HS-27A (cell line): ENCODE data around the gene AUTS2.
"Not testable (repeated sequence)": the region's sequence is repeated elsewhere in the genome, so short reads cannot be mapped to it uniquely, and the experiment has no call there.

Experiments used
- DNase-seq: peaks from one replicate; pipeline ENCODE4 v3.0.0-alpha.2; 2012; ENCODE audit warnings: low read depth, missing footprints

The AUTS2 gene

DNA sequence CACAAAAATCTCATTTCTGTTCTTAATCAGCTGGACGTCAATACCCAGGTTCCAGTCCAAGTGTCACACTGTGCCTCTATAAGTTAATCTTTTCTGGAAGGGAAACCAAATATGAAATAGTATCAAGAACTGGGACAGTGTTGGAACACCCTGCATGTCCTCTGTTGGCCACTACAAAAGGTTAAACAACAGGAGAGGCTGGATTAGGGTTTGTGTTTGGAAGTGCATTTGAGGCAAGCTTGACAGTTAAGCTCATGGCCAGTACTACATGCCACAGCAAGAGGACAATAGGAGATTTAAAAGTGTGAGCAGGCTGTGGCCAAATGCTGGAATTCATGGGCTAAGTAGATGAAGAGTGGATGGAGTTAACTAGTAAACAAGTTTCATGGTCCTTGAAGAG, 751.5 kb downstream of the AUTS2 start:
- DNase-seq, result no peak

DNA sequence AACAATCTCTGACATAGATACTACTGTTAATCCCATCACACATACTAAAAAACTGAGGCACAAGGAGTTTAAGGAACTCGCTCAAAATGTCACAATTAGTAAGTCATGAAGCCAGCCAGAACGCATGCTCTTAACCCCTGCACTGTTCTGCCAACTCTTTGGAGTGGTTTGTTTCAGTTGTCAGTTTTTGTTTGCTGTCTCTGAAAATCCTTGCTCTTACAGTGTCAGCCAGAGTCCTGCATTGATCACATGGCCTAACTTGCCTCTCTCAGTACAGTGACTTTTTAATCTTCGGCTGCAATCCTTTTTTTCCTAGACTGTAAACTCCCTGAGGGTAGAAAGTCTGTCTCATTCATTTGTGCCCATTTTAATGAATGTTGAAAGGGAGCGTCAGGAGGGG, 753.8 kb downstream of the AUTS2 start:
- DNase-seq, result no peak

DNA sequence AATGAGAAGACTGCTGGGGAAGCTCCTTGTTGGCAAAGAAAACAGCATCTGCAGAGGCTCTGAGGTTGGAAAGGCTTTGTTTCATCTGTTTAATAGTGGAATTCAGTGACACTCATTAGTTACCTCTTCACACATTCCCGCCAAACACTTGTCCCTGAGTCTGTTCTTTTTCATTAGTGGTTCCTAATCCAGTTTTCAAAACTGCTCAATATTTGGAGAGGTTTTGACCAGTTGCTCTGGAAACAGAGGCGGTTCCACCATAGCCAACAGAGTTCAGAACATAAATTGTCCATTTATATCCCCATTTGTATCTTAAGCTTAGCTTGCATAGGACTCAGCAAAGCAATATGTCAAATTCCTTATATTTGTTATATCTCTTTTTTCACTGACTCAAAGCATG, 754.6 kb downstream of the AUTS2 start:
- DNase-seq, result no peak

DNA sequence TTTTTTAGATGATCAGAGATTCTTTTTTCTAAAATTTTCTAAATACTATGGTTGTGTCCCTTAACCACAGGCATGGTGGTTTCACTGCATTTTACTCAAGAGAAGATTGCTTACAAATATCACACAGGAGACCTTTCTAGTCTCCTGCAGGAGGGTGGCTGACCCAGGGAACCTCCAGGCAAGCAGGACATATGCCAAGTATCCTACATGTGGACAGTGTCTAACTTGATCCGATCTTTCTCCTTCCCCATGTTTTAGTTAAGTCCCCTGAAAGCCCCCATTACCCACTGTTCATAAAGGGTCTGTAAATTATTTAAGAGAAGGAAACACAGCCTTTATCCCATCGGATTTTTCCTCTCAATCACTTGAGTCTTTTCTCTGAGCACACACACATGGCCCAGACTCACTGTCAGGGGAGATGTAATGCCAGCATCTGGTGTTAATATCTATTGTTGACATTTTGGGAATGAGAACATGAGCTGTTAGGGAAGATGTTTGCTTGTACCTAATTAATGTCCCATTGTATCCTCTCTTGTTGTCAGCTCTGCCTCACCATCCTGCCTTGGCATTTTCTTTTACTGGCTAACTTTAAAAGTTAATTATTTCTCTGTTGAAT, 755.2 kb downstream of the AUTS2 start:
- no peak for DNase-seq

DNA sequence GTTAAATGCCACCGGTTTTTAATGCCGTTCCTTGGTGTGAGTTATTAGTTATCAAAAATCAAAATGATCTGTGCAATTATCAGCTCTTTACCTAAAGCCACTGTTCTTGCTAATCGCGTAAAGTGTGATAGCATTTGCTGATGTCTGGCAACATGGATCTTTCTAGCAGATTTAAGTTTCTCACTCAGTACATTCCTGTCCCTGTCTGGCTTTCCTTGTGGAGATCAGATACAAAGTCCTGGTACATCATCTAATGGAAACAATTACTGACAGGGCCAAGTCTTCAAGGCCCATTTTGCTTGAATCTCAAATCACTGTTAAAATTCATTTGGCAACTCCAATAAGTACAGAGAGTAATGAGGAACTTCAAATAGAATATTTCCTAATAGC, 755.7 kb downstream of the AUTS2 start:
- DNase-seq, result no peak

DNA sequence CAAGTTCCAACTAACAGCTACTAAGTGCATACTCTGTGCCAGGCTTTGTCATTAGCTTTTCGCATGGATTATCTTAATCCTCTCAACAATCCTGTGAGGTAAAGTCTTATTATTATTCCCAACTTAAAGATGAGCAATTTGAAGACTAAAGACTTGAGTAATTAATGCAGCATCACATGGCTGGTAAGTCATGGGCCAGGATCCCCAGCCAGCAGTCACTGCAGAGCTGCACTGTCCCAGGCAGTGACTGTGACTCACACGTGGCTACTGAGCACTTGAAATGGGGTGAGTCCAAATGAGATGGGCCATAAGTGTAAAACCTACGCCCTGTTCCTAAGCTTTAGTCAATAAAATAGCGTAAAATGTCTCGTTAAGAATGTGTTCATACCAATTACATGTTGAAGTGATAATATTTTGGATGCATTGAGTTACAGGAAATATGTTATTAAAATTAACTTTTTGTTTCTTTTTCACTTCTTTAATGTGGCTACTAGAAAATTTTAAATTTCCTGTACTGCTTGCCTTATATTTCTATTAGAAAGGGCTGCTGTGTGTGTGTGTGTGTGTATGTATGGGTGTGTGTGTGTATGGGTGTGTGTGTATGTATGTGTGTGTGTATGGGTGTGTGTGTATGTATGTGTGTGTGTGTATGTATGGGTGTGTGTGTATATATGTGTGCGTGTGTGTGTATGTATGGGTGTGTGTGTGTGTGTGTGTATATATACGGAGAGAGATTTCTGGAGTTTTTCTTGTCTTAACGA, 756.3 kb downstream of the AUTS2 start:
- DNase-seq, result no peak

DNA sequence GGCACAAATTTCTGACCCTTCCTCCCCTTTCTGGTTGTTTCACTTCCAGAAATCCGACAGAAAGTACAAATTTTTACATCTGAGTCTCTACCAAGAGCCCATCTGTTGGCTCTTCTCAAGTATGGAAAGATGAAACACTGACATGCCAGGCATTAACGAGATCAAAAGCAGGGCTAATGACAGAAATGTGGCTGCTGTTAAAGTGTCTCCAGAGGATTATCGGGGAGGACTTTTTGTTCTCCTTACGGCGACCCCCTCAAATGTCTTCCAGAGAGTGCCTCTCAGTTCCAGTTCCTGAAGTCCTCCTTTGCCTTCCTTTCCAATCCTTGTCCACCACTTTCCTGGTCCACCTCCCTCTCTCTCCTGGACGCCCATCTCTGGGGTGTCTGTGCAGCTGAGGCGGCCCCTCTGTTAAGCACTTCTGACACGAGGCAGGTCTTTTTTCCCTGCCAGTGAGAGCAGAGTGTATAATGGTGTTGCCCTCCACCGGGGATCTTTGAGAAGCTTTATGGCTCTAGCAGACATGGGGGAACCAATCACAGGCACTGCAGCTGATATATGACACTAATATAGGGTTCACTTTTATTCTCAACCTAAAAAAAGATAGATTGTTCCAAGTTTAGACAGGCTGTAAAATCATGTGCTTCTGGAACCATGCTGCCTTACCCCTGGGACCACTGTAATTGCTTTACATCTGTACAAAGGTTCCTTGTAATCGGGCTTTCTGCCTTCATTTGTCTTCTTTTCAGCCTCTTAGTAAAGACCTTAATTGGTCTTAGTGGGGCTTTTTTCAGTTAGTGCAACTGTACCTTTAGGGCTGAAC, 757.1 kb downstream of the AUTS2 start:
- DNase-seq, result no peak

DNA sequence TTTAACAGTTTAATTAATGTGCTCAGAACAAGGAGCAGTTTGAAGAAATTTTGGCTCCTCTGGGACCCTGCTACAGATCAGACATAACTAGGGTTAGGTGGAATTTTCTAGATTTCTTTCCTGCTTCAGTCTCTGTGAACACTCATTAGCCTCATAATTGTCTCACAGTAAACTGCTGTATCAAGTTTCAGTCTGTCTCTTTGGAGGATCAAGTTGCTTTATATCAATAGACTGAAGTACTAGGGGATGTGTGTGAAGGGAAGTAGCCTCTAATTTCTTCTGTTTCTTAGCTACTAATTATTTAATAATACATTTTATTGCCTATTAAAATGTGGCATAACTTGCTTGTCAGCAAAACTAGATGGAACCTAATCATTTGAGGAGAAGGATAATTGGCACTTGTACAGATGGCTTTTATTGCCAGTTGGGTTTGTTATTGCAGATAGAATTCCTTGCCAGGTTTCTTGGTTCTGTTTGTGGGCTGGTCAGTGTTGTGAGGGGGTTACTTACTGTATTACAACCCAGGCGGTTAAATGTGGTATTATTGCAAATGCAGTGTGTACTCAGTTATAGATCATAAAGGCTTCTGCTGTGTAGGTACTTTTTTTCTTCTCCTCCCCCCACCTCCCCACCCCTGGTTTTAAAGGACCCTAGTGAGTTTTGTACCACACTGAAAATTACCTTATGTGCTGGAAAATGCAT, 758.0 kb downstream of the AUTS2 start:
- DNase-seq, result no peak

DNA sequence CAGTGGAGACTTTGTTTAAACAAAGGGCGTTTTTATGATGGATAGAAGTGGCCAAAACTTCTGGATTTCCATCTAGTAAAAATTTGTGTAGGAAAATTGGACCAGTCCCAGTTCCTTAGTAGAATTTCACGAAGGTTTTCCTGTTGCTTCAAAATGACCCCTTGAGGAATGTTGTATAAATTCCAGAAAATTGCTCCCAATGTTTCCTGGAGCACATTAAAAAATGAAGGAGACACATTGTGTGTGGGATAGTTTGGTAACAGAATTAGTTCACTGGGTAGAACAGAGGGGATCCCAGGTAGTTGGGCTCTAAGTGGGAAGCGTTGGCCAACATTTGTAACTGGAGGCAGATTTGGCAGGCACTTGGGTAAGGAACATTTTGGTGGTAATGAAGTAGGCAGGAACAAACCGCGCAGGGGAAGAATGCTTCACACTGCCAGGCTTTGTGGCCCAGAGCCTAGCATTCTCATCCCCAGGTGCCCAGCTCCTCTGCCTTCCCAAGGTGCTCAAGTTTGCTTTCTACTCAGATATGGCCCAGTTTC, 758.6 kb downstream of the AUTS2 start:
- DNase-seq, result no peak

DNA sequence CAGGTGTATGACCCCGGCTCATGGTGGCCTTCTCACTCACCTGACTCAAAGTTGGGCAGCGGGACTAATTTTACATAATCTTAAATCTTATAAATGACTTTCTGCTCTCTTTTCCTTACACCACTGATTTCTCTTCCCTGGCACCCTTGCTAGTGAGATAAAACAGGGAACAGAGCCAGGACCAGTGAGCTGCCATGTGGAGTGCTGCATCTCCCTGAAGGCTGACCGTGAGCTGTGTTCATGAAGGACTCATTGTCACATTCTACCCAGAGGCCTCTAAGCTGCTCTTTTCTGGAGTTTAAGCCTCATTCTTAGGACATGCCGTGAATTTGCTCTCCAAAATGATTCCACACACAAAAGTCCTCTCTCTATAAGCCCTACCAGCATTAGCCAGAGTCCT, 762.3 kb downstream of the AUTS2 start:
- DNase-seq, result no peak

DNA sequence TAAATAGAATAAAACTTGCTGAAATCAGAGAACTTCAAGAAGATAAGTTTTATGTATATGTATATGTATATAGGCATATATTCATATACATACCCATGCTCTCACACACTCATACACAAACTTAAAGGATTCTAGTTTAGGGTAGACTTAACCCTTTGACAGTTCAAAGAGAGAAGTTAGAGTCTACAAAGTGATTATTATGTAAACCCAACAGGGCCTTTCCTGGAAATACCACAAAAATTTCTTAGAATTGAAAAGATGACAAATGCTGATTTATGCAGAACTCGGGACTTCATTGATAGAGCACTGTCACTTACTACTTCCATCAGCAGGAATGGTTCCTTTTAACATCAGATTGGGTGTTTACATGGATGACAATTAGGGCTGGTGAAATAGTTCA, 763.5 kb downstream of the AUTS2 start:
- DNase-seq, result no peak

DNA sequence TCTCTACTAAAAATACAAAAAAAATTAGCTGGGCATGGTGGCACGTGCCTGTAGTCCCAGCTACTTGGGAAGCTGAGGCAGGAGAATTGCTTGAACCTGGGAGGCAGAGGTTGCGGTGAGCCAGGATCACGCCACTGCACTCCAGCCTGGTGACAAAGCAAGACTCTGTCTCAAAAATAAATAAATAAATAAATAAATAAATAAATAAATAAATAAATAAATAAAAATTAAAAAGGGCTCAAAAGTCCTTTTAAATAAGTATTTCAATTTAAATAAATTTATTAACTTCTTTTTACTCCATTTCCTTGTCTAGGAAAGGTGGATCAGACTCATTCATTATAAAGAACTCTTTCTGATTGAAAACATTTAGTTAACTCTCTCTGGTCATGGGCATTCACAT, 766.1 kb downstream of the AUTS2 start:
- DNase-seq, result not testable (repeated sequence)

DNA sequence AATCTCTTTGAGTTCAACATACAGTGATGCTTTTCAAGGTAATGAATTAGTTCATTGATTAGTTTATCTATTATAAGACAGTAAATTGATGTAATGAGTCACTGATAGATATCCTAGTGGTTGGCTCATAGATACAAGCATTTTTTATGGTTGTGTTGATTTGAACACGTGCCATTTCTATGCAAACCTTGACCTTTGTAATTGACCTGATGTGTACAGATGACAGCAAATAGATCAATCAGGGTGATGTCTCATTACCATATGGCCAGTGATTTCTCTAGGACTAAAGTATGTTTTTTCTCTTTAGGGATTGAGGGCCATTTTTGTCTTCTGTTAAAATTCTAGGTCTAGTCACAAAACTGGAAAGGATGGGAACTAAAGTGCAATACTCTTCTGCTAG, 773.4 kb downstream of the AUTS2 start:
- no peak for DNase-seq

DNA sequence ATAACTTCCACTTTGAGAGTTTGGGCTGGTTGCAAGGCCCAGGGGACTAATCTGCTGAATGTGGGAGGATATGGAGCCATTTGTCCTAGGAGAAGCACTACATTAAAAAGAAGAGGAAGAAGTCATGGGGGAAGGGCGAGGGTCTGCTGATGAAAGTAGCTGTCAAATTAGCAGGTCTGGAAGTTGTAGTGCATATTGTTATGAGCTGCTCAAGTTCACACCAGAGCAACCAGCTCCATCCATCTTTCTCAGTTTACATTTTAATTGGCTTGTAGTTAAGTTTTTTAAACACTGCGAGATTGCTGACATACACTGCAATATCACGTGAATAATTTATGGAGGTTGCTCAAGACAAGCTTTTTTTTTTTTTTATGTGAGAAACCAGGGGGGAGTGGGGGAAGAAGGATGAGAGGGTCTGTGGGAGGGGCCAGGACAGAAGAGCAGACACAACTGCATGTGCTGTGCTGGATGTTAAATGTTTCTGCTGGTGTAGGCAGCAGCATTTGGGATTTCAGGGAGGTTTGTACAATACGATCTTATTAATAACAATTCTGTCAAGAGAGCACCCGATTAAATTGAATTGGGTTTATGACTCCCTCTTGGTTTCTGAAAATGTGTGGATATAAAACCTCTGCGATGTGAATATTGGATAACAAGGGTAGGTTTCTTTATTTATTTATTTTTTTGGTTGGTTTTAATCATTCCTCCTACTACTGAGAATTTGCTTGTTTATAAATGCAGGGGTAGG, 774.7 kb downstream of the AUTS2 start:
- DNase-seq, result no peak

DNA sequence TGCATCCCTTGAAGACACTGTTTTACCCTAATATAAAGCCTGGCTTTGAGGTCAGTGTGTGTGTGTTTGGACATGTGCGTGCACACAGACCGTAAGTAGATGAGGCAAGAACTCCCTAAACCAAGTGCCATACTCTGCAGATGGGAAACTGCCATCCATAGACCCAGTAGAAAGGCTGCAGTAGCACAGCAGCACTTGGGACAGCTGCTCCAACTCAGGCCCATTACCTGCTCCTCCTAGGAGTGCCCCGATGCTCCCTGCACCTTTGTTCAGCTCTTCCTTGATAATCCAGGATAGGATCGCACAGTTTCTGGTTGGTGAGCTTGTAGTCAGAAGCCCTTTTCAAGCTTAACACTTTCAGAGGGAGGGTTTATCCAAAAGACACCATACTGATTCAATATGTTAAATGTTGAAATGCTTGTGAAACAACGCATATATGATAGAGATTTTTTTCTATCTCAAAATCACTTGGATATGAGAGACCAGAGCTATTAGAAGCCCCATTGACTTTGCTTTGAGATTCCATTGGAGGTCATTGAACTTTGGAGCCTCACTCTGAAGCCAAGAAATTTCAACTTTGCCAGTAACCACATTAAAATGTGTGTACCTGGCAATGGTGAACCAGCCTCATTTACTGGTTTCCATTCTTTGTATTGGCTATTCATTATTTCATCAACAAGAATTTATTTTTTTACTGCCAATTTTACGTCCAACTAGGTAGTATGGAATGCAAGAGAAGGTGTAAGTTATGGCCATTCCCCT, 776.7 kb downstream of the AUTS2 start:
- no peak for DNase-seq

DNA sequence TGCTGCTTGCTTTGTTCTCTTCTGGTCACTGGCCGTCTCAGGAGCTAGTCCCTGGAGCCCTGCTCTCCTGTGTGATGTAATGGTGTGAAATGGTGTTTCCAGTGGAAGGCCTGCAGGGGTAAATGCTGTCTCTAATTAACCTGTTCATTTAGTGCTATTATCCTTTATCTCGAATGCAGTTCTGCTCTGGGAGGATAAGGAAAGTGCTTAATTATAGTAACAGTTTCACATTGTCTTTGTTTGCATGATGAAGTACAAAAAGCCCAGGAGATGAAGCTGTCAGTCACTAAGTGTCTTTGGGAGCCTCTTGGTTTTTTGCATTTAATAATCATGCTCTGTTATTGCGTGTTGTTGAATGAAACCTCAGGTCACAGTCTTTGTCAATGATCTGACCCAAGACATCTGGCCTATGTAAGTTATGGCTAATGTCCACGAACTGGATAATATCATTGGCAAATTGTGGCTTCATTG, 778.3 kb downstream of the AUTS2 start:
- no peak for DNase-seq

DNA sequence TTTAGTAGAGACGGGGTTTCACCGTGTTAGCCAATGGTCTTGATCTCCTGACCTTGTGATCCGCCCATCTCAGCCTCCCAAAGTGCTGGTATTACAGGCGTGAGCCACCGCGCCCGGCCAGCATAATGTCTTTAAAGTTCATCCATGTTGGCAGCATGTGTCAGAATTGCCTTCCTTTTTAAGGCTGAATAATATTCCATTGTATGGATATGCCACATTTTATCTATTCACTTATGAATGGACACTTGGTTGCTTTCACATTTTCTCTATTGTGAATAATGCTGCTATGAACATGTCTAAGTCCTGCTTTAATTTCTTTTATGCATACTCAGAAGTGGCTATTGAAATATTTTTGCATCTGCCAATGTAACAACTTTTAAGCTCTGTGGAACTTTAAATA, 779.7 kb downstream of the AUTS2 start:
- no peak for DNase-seq

DNA sequence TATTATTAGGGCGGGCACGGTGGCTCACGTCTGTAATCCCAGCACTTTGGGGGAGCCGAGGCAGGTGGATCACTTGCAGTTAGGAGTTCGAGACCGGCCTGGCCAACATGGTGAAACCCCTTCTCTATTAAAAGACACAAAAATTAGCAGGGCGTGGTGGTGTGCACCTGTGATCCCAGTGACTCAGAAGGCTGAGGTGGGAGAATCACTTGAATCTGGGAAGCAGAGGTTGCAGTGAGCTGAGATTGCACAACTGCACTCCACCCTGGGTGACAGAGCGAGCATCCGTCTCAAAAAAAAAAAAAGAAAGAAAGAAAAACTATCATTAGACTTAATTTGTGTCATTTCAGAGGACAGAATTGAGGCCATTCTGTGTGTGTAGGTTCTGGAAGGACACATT, 780.9 kb downstream of the AUTS2 start:
- DNase-seq, result no peak

DNA sequence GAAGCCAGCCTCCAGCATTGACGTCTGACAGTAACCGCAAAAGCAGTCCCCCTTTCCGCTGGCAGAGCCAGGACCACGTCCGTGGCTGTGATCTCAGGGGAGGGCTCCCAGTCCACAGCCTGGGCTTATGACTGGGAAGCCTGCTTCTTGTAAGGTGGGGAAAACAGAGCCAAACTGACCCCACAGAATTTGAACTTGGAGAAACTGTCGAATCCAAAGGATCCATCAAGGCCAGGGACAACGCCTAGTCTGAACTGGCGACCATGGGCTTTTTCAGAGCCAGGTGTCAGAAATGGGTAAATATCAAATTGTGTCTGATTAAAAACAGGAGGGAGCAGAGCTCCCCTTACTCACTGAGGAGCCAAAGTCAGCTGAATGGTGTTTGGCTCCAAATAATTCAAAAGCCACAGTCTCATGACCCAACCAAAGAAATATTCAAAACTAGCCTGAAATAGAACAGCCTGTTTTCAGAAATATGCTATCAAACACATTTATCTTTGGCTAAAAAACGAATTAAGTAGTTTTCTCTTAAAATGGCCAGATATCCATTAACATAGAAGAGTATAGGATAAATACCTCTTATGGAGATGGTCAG, 782.2 kb downstream of the AUTS2 start:
- no peak for DNase-seq

DNA sequence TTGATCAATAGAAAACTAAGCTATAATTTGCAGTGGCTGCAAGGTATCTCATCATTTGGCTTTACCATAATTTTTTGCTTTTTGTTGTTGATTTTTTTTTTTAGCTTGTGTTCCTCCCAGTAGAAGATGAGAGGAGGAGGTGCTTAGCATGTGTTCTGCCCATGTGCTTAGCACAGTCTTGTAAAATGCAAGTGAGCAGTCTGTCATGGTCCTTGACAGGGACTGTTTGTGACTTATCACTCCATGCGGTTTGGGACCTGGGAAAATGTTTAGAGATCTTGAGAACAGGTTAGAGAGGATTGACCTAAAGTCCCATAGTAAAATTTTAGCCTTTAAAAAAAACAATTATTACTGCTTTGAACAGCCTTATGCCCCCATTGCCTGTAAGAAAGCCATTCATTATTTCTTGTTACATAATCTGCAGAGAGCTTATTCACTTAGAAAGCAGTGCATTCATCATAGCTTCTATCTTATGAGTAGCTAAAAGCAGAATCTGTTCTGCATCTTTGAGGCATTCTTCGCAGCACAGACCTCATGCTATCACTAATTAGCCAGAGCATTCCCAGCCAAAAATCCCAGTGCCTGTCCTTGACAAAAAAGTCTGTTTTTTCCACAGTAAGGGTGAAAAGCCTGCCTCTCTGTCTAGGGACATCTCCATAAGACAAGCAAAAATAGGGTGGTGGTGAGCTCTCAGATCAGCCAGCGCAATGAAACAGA, 784.9 kb downstream of the AUTS2 start:
- DNase-seq, result no peak
